SU-DHL-6 (cell line): ENCODE data around the gene GPR35.

Experiments used
- CTCF ChIP-seq: fragments of 200-600 bp; sonication (generic); IDR thresholded peaks from one replicate; pipeline ENCODE4 v1.5.1; 2017; ENCODE audit warnings: antibody characterized with exemption, mild to moderate bottlenecking, low read length, moderate library complexity; ENCODE audit not compliant: insufficient read depth, poor library complexity, severe bottlenecking
- EZH2phosphoT487 ChIP-seq: fragments of 200-600 bp; sonication (generic), shearing (Covaris generic); conservative IDR thresholded peaks from 2 replicates; pipeline ENCODE4 v1.6.1; 2018; ENCODE audit warnings: mild to moderate bottlenecking, antibody characterized with exemption, low read length, moderate library complexity, mixed read lengths

DNA sequence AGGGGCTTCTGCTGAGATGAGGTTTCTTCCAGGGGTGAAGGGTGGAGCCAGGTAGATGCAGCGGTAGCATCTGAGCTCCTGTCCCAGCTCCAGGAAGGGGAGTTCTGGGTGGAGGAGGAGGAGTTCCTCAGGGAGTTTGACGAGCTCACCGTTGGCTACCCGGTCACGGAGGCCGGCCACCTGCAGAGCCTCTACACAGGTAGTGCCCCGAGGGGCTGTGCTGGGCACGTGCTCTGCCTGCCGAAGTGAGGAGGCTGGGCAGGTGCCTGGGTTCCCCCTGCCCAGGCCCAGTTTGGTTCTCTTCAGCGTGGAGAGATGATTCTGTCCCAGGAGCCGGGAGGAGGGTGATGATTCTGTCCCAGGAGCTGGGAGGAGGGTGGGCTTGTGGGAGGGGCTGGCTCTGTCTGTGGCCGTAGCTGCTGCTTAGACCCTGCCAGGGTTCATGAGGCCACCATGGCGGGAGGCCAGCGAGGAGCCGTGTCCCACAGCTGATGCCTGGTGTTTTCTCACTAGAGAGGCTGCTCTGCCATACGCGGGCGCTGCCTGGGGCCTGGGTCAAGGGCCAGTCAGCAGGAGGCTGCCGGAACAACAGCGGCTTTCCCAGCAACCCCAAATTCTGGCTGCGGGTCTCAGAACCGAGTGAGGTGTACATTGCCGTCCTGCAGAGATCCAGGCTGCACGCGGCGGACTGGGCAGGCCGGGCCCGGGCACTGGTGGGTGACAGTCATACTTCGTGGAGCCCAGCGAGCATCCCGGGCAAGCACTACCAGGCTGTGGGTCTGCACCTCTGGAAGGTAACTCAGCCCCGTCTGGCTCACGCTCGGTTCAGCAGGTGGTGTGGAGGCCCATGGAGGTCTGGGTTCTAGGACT, 30.5 kb upstream of the GPR35 start:
- no peak for TF ChIP-seq CTCF
- TF ChIP-seq EZH2phosphoT487, result no peak
